Measurements from ENCODE around the gene APC2. TPM values are rescaled to one million over a fixed set of nuclear protein-coding genes. Genes with fewer than 3 reads are reported as not detected.

APC2 gene
- polyA plus RNA-seq, 1 donor from 2014 or later = 50.5 TPM

DNA sequence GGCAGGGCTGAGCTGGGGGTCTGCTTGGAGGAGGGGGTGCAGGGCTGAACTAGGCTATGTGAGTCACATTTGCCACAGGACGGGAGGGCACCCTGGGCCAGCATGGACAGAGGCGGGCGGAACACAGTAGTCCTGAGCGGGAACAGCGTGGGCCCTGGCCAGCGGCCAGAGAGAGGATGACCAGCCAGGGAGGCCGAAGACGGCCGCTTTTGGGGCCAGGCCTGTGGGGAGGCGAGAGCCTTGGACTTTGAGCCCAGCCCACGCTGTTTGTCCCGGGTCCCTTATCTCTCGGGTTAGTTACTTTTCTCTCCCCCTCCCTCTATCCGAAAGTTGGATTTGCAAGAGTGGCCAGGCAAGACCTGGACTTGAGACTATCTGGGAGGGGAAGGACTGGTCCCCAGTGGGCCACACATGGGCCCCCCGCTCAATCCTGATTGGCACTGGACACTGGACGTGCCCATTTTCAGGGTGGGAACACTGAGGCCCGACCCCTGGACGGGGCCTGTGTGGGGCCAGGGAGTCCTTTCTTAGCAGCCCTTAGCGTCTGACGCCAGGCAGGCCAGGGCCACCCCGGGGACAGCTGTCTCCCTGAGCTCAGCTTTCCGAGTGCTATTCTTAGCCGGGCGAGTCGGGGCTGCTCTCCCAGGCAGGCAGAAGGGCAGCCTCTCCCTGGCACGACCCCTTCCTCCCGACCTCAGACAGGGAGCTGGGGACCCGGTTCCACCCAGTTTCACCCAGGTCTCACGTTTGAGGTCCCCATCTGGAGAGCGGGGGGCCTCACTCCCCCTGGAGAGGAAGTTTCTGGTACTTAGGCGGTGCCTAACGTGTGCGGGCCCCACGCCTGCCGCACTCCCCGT, 49.4 kb upstream of the APC2 start:
- Histone ChIP-seq H3K4me3 (ENCODE audit: low read length) (peak overlapping the region; percentile 75), H2AFZ (ENCODE audit: low read depth, low read length) (no peak overlapping the region), H3K4me2 (ENCODE audit: low read length) (peak overlapping the region; percentile 25), H3K27me3 (ENCODE audit: insufficient read depth, low read depth, low read length) (no peaks in the 10 kb centered on the region), H3K9me2 (ENCODE audit: insufficient read depth, low read length) (no peaks in the 10 kb centered on the region), H3F3A (ENCODE audit: insufficient read depth, low read length, poor library complexity, severe bottlenecking) (no peaks in the 10 kb centered on the region), H3K27ac (ENCODE audit: low read length) (no peak overlapping the region), H3K9ac (ENCODE audit: low read length) (peak overlapping the region; percentile 58), H4K20me1 (ENCODE audit: insufficient read depth) (no peaks in the 10 kb centered on the region), H3K9me3 (ENCODE audit: low read length) (no peaks in the 10 kb centered on the region), H3K36me3 (ENCODE audit: insufficient read depth, low read length) (no peaks in the 10 kb centered on the region), H3K79me2 (replicated peaks; ENCODE audit: insufficient read depth, low read length) (no peaks in the 10 kb centered on the region)
- no peak for TF ChIP-seq EZH2 (IDR thresholded peaks at IDR 0.05; ENCODE audit: borderline replicate concordance, insufficient read depth, low read length, poor library complexity, severe bottlenecking)
- TF ChIP-seq POLR2AphosphoS5 (IDR thresholded peaks at IDR 0.05) = no peak

DNA sequence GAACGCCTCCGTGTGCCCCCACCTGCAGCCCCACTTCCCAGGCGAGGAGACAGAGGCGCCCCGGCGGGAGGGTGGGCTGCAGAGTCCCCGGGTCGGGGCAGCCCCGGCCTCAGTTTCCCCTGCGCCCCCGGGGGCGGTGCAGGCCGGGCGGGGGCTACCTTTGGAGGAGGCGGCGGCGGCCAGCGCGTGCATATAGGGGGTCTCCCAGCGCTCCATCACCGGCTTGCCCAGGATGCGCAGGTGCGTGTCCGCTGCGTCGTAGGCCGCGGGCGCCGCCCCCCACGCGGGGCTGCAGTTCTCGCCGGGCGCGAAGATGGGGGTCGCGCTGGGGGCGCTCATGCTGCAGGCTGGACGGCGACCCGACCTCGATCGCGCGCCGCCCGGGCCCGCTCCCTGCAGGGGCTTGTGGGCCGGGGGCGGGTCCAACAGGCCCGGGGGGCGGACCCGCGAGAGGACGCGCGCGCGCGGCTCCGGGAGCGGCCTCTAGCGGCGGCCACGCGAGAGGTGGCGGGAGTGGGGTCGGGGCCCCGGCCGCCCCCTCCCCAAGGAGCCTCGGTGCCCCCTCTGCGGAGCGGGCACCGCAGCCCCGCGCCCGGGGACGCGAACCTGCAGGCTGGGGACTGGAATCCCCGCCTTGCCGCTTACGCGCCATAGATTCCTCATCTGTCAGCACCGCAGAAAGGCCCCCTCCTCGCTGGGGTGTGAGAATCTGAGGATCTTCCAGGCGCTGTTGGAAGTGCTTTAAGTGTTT, 48.6 kb upstream of the APC2 start, which contains the start of gene GAMT:
Gene GAMT, minus strand, starts transcription at position 405 of the 751 bp plus-strand sequence. Its CDS starts 66 bp downstream, at position 339.
- TF ChIP-seq POLR2AphosphoS5 (IDR thresholded peaks at IDR 0.05) (peak; percentile 58), RAD21 (conservative IDR thresholded peaks at IDR 0.05) (peak; percentile 29), MXI1 (conservative IDR thresholded peaks at IDR 0.05; ENCODE audit: poor library complexity, severe bottlenecking) (peak; percentile 45), SMC3 (conservative IDR thresholded peaks at IDR 0.05; ENCODE audit: poor library complexity) (peak; percentile 41), TAF1 (IDR thresholded peaks at IDR 0.05; ENCODE audit: low read depth) (no peak), EP300 (conservative IDR thresholded peaks at IDR 0.05; ENCODE audit: poor library complexity, severe bottlenecking) (peak; percentile 24)
- TF ChIP-seq, protein P1, sequence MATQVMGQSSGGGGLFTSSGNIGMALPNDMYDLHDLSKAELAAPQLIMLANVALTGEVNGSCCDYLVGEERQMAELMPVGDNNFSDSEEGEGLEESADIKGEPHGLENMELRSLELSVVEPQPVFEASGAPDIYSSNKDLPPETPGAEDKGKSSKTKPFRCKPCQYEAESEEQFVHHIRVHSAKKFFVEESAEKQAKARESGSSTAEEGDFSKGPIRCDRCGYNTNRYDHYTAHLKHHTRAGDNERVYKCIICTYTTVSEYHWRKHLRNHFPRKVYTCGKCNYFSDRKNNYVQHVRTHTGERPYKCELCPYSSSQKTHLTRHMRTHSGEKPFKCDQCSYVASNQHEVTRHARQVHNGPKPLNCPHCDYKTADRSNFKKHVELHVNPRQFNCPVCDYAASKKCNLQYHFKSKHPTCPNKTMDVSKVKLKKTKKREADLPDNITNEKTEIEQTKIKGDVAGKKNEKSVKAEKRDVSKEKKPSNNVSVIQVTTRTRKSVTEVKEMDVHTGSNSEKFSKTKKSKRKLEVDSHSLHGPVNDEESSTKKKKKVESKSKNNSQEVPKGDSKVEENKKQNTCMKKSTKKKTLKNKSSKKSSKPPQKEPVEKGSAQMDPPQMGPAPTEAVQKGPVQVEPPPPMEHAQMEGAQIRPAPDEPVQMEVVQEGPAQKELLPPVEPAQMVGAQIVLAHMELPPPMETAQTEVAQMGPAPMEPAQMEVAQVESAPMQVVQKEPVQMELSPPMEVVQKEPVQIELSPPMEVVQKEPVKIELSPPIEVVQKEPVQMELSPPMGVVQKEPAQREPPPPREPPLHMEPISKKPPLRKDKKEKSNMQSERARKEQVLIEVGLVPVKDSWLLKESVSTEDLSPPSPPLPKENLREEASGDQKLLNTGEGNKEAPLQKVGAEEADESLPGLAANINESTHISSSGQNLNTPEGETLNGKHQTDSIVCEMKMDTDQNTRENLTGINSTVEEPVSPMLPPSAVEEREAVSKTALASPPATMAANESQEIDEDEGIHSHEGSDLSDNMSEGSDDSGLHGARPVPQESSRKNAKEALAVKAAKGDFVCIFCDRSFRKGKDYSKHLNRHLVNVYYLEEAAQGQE (IDR thresholded peaks at IDR 0.05; ENCODE audit: borderline replicate concordance) = no peak
- TF ChIP-seq, protein P2, sequence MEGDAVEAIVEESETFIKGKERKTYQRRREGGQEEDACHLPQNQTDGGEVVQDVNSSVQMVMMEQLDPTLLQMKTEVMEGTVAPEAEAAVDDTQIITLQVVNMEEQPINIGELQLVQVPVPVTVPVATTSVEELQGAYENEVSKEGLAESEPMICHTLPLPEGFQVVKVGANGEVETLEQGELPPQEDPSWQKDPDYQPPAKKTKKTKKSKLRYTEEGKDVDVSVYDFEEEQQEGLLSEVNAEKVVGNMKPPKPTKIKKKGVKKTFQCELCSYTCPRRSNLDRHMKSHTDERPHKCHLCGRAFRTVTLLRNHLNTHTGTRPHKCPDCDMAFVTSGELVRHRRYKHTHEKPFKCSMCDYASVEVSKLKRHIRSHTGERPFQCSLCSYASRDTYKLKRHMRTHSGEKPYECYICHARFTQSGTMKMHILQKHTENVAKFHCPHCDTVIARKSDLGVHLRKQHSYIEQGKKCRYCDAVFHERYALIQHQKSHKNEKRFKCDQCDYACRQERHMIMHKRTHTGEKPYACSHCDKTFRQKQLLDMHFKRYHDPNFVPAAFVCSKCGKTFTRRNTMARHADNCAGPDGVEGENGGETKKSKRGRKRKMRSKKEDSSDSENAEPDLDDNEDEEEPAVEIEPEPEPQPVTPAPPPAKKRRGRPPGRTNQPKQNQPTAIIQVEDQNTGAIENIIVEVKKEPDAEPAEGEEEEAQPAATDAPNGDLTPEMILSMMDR (IDR thresholded peaks at IDR 0.05; ENCODE audit: poor library complexity, severe bottlenecking) = peak; percentile 70
- H3K4me3 ChIP-seq (ENCODE audit: low read length) = peak within 1 kb of the TSS; percentile 75
- no peaks in the 10 kb centered on the region for H3K27me3 ChIP-seq (ENCODE audit: insufficient read depth, low read depth, low read length)
- H3K36me3 ChIP-seq (ENCODE audit: insufficient read depth, low read length) = no peaks in the 10 kb centered on the region
- no peaks in the 10 kb centered on the region for H3F3A ChIP-seq (ENCODE audit: insufficient read depth, low read length, poor library complexity, severe bottlenecking)
- H3K27ac ChIP-seq (ENCODE audit: low read length) = no peak within 1 kb of the TSS
- no peaks in the 10 kb centered on the region for H3K9me3 ChIP-seq (ENCODE audit: low read length)
- H3K79me2 ChIP-seq (replicated peaks; ENCODE audit: insufficient read depth, low read length) = no peaks in the 10 kb centered on the region
- H2AFZ ChIP-seq (ENCODE audit: low read depth, low read length) = peak within 1 kb of the TSS; percentile 21
- H4K20me1 ChIP-seq (ENCODE audit: insufficient read depth) = no peaks in the 10 kb centered on the region
- no peaks in the 10 kb centered on the region for H3K9me2 ChIP-seq (ENCODE audit: insufficient read depth, low read length)
- H3K4me2 ChIP-seq (ENCODE audit: low read length) = peak within 1 kb of the TSS; percentile 25
- peak within 1 kb of the TSS; percentile 58 for H3K9ac ChIP-seq (ENCODE audit: low read length)

Data from neural cell (in vitro differentiated cells).